NCI-H748 treated with DMSO at 0.1 percent for 48 hours (cell line): Measurements from ENCODE around the gene LRTM2.

Source experiments
- DNase-seq: peaks from one replicate; lab custom pipeline; 2025; lab: John Stamatoyannopoulos, UW

The LRTM2 gene

DNA sequence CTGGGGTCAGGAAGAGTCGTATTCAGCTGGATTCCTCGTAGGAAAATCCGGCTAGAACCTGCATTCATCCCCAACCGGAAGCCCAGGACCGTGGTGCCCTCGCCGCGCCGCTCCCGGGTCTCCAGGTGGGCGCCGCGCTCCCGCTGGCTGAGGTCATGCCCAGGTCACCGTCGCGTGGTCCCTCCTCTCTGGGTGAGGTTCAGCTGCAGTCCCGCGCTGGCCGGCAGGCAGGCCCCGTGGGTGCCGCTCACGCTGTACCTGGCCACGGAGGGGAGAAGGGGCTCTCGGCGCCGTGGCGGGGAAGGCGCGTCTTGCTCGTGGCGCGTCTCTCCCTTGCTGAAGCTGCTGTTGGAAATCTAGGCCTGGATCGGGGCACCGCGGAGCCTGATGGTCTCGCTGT, 44.5 kb downstream of the LRTM2 start:
- DNase-seq = no peak

DNA sequence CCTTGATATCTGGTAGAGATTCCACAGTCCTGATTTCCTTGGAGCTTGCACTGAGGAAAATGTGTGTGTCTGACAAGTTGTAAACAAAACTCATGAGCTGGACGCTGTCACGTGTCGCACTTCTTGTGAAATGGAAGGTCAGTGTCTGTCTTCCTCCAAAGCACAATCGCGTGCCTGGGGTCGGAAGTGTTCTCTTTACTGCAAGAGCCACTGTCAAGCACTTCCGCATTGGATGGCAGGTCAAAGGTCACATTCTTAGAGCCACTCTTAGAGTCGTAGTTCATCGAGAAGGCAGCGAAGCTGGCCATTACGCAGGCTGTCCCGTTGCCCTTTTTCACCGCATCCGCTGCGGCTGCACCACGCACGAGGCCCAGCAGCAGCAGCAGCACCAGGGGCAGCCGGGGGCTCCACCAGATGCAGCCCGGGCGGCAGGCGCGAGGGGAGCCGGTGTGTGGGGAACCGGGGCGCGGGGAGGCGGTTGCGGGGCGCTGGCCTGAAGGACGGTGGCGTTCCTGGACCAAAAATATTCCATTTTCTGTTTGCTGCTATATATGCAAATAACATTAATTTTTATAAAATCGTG, 45.0 kb downstream of the LRTM2 start:
- DNase-seq = no peak

DNA sequence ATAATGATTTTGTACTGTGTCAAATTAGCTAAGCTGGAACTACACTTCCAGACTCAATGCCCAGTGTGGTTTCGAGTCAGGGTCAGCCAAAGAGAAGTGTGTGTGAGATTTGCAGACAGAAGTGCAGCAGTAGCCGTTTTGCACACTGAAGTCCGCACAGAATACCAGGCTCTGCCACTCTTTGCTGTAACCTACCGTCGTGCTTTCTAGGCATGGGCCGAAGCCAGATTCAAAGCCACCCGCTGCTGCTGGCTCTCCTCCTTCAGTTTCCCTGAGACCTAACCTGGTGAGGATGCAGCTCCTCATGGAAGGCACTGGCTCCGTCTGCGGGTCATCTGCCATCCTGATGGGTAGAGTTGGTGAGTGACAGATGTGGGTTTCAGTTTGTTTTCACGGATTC, 48.8 kb downstream of the LRTM2 start:
- no peak for DNase-seq

DNA sequence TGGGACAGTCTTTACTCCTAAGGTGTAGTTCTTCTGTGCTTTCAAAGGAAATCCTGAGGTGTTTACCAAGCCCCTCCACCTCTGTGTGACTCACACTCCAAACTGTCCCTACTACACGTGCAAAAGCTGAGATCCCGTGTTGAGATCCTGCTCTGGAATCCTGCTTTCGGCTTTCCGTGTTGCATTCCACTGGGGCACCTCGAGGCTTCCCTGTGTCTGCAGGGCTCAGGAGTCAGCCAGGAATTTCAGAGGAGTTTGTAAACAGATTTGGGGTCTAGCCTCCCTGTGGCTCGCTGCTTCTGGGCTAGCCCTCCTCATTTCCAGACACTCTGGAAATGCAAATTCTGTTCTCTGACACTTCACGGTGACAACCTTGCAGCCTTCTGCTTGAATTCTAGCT, 49.7 kb downstream of the LRTM2 start:
- no peak for DNase-seq

DNA sequence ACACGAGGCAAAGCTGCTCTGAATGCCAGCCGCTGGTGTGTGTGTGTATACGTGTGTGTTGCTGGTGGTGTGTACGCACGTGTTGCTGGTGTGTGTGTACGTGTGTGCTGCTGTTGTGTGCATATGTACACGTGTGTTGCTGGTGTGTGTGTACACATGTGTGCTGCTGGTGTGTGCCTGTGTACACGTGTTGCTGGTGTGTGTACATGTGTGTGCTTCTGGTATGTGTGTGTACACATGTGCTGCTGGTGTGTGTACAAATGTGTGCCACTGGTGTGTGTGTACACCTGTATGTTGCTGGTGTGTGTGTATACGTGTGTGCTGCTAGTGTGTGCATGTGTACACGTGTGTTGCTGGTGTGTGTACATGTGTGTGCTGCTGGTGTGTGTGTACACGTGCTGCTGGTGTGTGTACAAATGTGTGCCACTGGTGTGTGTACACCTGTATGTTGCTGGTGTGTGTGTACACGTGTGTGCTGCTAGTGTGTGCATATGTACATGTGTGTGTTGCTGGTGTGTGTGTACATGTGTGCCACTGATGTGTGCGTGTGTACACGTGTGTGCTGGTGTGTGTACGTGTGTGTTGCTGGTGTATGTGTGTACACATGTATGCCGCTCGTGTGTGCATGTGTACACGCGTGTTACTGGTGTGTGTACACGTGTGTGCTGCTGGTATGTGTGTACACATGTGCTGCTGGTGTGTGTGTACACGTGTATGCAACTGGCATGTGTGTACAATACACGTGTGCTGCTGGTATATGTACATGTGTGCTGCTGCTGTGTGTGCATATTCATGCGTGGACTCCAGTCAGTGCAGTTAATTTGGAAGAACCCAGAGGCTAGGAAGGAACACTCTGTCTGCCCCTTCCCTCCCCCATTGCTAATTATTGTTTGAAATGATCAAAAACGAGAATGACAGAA, 50.9 kb downstream of the LRTM2 start:
- DNase-seq = no peak

DNA sequence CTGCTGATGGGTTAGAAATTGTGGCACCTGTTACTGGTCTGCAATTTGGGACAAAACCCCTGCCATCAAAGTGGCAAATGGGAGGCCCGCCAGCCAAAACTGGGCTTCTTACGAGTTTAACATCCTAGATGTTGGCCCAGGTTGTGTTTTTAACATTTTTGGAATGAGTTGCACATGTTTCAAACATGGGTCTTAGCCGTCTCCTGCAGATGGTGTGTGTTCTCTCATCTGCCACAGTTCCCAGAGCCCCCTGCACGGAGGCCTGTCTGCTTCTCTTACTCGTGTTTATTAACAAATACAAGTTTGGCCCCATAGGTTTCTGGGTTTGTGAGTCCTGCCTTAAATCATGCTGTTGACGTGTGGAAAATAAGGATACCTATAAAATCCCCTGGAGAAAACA, 51.6 kb downstream of the LRTM2 start:
- DNase-seq = no peak

DNA sequence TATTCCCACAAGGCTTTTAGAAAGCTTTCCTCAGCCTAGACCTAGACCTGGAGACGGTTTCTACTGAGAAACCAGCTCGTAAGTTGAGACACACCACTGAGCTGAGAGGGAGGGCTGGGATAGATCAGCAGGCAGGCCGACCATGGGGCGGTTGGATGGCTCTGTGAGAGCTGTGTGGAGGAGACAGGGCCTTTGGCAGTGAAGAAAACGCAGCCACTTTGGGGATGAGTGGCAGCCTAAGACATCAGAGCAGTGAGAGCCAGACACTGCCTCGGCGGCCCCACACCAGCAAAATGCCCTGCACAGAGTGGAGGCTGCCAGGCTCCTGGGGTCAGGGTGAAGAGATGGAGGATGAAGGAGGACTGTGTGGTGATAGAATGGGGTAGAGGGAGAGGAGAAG, 52.1 kb downstream of the LRTM2 start:
- no peak for DNase-seq

DNA sequence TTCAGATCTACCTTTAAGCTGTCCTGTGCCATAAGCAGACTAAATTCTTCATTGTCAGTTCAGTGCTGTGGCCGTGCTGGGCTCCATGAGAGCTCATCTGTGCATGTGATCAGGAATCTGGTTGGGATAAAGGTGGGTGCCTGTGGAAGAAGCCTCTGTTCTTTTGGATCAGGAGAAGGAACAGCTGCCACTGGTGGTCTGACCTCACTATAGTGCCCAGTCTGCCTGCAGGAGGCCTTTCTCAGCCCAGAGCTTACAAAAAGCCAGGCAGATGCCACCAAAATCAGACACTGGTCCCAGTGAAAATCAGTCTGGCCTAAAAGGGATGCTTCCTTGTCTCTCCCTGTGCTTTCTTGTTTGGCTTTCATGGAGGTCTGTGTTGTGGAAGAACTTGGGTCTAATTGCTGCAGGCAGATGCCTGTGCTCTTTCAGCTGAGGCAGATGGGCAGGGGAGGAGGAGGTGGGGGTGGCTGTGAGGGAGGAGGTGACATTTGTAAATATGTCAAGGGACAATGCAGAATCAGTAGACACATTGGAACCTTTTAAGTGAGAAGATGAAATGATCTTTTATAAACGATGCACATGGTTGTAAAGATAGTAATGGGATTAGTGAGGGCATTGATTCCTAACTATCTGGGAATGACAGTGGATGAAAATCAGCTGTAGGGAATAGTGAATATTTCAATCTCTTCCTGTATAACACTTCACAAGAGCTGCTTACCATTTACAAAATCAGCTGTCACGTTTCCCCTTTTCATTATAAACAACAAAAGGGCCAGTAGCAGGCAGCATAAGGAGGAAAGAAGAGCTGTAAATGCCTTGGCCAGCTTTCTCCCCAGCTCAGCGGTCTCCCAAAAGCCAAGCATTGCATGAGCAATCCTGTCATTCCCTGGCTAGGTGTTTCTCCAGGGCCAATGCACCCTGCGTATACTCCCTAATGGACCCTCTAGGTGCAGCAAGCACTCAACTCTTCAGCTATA, 53.5 kb downstream of the LRTM2 start:
- no peak for DNase-seq

DNA sequence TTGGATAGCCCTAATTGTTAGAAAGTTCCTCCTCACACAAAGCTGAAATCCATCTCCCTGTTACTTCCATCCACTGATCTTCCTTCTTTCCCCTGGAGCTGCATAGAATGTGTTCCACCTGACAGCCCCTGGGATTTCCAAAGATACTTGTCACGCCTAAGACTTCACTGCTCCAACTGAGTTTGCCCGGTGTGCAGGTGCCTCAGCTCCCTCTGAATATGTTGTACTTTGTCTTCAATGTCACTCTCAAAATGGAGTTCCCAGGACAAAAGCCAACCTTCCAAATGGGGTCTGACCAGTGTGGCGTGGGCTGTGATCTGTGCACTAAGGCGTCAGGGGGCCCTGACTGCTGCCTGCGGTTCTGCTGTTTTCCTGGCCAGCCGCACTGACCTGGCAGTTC, 55.2 kb downstream of the LRTM2 start:
- DNase-seq = no peak

DNA sequence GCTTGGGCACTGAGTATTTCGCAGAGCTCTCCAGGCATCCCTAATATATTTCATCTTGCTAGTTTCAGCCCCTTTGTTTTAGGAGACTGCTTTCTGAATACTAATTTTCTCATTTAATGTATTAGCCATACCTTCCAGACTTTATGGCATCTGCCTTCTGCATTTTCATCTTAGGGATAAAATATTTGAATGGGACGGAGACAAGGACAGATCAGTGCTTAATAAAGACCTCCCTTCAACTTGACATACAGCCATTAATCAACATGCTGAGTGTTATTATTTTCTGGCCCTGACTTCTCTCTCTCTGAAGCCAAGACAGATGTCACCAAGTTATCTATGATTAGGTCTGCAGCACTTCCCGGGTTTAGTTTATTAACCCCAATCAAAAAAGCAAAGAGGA, 55.7 kb downstream of the LRTM2 start:
- DNase-seq = no peak

DNA sequence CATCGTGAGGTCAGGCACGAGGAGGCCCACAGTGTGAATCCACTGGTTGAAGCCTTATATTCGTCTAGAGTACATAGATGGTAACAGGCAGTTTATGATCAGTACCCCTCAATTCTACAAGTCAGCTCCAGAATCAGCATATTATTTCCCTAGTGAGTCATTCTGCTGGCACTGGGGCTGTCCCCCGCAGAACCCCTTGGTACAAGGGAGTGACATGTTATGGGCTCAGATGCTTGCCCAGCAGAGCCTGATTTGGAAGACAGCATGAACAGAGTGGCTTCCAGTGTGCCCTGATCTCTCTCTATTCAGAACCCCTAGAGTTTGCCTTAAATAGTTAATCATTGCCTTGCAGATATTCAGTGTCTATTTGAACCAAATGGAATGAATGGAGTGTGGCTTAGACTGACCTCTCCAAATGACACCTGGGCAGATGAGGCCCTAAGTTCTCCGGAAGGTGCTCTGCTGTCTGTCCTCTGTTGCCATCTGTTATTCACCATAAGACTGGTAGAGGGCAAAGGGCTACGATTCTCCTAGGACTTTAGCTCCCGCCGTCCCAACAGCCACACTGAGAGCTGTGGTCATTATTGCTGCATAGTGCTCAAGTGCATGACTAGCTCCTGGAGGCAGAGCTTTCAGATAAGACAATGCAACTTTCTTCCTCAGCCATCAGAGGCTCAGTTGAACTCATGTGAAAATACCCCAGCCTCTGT, 57.0 kb downstream of the LRTM2 start:
- no peak for DNase-seq

DNA sequence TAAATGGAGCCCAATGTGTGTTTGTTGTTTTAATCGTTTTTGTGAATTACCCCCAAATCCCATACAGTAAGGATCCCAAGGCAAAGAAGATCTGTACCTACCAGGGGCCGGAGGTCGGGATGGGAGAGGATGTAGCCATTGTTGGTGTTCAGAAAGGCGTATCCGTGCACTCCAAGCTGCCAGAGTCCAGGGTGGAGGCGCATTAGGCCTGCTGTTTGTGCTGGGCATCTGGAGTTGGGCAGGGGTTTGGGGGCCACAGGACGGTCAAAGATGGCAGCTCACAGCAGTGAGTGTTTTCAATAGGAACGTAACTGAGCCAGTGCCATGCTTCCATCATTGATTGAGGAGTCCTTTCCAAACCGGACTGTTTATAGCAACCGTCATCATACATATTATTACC, 57.8 kb downstream of the LRTM2 start:
- DNase-seq = no peak

DNA sequence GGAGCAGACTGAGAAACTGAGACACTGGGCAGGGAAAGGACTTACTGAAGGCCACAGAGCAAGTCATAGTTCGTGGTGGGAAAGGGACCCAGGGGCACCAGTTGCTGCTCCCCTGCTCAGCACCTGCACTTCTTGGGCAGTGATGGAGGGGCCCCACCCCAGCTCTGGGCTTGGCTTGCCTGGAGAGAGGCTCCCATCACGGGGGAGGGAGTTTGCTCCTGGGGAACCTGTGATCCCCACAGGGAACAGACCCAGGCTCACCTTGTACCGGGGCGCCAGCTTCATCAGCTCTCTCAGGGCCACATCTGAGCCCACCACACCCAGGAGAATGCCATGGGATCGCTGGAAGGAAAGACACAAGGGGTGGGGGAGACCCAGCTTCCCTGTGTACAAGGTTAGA, 58.3 kb downstream of the LRTM2 start:
- no peak for DNase-seq

DNA sequence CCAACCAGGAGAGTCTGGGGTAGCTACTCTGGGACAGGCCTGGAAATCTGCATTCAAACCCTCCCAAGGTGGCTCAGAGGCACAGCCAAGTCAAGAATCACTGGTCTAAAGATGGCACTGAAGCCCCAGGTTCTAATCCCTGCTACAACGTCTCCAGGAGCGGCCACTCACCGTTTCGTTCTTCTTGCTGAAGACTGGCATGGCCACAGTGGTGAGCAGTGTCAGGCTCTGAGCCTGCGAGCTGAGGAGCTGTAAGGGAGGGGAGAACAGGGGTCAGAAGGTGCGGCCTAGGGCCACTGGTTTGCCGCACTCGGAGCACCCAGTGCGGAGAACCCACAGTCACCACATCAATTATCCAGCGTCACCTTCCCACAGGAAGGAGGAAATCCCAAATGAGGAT, 59.3 kb downstream of the LRTM2 start:
- DNase-seq = no peak

DNA sequence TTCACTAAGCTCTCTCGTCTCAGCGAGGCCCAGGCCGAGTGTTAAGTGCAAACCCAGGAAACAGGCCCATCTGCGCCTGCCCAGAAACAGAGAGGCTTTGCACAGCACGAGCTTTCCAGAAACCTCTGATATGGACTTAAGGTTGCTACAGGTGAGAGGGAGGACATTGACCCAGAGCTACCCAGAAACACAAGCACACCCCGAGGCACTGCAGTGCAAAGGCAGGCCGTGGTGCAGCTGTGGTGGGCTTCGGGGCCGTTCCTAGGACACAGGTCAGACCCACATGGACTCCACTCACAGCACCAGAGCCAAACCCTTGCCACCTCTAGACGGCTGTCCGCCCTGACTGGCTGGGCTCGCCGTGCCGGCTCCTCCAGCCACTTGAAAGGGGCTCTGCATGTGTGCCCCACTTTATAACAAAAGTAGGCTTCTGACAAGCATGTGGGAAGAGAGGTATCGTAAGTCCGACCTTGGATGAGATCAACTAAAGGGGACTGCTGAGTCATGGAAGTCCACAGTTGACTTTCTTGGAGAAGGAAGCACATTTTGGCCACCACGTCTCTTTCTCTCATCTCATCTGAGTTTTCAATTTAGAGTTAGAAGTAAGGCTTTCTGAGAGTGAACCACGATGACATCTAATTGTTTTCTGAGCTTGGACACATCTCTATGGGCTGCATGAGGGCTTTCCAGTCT, 59.9 kb downstream of the LRTM2 start:
- DNase-seq = no peak

DNA sequence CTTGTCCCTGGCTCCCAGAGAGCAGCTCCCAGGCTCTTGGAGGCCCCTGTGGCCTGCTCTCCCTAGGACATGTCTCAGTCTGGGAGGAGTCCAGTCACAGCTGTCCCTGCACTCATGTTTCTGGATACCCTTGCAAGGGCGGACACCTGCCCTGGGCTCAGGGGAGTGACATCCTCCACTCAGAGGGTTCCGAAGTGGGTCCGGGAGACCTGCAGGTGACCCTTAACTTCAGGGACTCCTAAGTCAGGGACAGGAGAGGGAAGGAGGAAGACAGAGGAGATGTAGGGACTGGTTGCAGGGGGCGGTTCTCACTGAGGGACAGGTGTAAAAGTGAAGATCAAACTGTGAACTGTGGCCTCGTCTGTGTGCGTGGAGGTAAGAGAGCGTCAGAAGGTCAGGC, 60.5 kb downstream of the LRTM2 start:
- no peak for DNase-seq

DNA sequence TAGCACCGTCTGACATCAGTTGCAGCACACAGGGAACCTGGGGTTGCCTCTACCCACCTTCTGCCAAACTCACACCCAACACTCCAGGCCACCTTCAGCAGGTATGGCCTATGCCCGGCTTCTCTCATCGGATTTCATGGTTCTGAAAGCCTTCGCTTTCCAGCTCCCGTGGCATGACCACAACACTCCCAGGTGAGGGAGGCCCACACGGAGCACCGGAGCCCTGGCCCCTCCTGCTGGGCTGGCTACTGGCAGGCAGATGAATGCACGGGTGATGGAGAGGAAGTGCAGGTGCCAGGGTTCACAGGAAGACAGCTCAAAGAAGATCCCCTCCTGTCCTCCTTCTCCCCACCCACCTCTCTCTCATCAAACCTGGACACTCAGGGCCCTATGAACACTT, 60.9 kb downstream of the LRTM2 start:
- no peak for DNase-seq

DNA sequence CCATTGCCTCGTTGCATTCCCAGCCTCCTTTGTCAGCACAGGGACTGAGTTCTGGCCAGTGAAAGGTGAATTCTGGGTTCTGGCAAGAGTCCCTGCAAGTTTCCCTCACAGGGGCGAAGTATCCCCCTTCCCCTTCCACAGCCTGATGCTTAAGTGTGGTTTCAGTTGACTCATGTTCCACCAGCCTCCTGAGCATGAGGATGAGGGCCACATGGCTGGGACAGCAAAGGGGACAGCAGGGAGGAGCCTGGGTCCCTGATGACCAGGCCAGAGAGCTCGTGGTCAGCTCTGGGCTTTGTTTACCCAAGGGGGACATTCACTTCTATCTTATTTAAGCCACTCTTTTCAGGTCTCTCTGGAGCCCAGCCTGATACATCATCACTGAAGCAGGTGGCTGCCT, 61.6 kb downstream of the LRTM2 start:
- no peak for DNase-seq

DNA sequence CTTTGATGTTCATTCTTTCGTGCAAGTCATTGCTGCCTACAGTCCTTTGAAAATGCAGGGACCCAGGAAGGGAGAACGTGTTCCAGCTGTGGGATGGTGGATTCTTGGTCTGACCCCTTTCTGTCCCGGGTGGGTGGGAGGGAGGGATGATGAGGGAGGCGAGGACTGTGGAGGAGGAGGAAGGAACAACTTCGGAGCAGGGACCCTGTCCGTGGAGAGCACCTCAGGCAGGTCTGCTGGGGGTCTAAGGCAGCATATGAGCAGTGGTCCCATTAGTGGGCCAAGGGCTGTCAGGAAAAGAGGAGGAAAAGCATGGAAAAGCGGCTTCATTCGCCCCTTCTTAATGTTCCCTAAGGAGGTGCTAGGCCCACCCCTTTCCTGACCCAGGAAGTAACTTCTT, 62.0 kb downstream of the LRTM2 start:
- DNase-seq = no peak

DNA sequence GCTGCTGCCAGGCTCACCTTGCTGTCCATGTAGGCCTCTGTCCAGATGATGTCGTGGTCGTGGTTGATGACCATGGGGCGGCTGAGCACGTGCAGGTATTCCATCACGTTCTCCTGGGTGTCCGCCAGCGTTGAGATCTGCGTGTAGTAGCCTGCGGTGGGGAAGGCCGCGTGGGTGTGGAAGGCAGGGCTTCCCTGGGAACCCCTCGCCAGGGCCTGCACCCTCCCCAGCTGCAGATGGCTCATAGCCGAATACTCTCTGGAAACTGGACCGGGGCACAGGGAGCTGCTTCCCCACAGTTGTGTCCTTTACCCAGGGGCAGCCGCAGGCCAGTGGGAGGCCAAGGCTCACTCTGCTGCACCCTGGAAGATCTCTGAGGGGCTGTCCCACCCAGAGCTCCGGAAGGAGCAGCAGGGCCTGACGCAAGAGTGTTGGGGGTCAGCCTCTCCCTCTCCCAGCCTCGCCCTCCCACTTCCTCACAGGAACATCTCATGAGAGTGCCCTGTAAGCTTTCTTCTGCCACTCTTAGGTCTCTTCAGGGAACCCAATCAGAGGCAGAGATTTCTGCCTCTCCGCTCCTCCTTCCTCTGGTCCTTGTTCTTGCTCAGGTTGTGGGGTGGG, 62.6 kb downstream of the LRTM2 start:
- DNase-seq = no peak

DNA sequence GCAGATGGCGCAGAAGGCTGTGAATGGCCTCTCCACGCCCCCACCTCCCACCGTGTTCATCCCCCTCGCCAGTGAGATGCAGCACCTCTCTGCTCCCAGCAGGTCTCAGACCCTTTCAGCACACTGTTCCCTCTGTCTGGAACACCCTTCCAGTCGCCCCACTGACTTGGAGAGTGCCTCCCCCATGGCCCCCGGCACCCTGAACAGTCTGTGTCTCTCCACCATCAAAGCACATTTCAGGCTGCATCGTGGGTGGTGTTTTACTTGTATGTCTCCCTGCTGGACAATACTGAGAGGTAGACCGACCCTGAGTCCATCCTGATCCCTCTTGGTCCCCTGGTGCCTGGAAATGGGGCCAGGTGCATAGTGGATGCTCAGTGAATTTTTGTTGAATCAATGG, 63.1 kb downstream of the LRTM2 start:
- DNase-seq = no peak
